GM23338 (cell line): ENCODE data around the gene BMF.

Experiments used
- POLR2AphosphoS5 ChIP-seq: IDR thresholded peaks from 2 replicates; pipeline ENCODE4 v1.6.1; 2016; ENCODE audit warnings: antibody characterized with exemption, low read depth
- TF ChIP-seq, protein P1 (sequence below), 2 experiments: fragments of 200-600 bp in 1 of 2; sonication (generic) in 1 of 2; conservative IDR thresholded peaks; 2 replicates each; pipeline versions ENCODE4 v1.5.1 to v1.6.1; 2016 to 2017; ENCODE audit warnings: antibody characterized with exemption in 2 of 2, low read depth in 2 of 2, mild to moderate bottlenecking in 2 of 2, moderate library complexity in 1 of 2

DNA sequence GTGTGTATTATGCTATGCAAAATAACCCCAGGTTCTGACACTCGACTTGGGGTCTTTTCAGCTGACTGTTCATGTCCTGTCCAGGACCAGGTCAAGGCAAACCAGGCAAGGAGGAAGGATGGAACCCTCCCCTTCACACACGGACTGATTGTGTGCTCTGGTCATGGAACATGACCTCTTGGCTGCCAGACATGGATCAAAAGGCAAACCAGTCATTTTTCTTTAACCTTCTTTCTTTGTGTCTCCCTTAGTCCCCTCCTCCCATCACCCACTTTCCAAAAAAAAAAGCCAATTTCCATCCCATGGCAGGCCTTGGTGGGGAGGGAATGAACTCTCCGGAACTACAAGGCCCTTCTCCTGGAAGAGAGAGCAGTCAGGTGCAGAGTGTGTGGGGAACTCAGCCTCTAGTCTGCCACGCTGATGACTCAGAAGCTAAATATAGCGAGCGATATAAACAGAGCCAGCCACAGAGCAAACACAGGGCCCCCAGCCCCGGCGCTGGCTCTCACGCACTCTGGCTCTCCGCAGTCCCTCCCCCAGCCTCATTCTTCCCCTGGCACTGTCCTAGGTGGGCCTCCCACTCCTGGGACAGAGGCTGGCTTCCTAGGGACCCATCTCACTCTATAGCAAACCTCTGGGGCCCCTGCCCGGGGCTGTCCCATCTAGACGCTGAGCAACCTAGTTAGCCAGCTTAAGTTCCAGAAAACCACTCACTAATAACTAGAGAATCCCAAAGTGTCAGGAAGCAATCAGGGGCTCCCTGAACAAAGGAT lies 10.0 kb downstream of the BMF start:
- TF ChIP-seq POLR2AphosphoS5, result no peak
- TF ChIP-seq, protein P1, sequence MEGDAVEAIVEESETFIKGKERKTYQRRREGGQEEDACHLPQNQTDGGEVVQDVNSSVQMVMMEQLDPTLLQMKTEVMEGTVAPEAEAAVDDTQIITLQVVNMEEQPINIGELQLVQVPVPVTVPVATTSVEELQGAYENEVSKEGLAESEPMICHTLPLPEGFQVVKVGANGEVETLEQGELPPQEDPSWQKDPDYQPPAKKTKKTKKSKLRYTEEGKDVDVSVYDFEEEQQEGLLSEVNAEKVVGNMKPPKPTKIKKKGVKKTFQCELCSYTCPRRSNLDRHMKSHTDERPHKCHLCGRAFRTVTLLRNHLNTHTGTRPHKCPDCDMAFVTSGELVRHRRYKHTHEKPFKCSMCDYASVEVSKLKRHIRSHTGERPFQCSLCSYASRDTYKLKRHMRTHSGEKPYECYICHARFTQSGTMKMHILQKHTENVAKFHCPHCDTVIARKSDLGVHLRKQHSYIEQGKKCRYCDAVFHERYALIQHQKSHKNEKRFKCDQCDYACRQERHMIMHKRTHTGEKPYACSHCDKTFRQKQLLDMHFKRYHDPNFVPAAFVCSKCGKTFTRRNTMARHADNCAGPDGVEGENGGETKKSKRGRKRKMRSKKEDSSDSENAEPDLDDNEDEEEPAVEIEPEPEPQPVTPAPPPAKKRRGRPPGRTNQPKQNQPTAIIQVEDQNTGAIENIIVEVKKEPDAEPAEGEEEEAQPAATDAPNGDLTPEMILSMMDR (conservative IDR thresholded peaks at IDR 0.05; ENCODE audit: low read depth in 2 of 2), result no peak
